H9 (cell line): Measurements from ENCODE around the gene AMBRA1. TPM values are rescaled to one million over a fixed set of nuclear protein-coding genes. Genes with fewer than 3 reads are reported as not detected.

ENCODE experiments used
- DNase-seq: peaks from one replicate; pipeline ENCODE4 v3.0.0-alpha.2; 2017
- H2AFZ ChIP-seq: one replicate; pipeline ENCODE4 v1.6.1; 2013; ENCODE audit warnings: mild to moderate bottlenecking, low read length, control low read depth, moderate library complexity
- H2AK5ac ChIP-seq: 2 replicates; pipeline ENCODE4 v1.6.1; 2013; ENCODE audit warnings: low read length, control low read depth, mixed read lengths; ENCODE audit not compliant: insufficient read length
- H2BK120ac ChIP-seq: one replicate; pipeline ENCODE4 v1.6.1; 2013; ENCODE audit warnings: low read depth, mild to moderate bottlenecking, low read length, control low read depth, inconsistent platforms; ENCODE audit not compliant: poor library complexity, severe bottlenecking
- H2BK12ac ChIP-seq: 2 replicates; pipeline ENCODE4 v1.6.1; 2013; ENCODE audit warnings: low read length, control low read depth, mixed read lengths, low read depth; ENCODE audit not compliant: insufficient read length
- H2BK15ac ChIP-seq: 2 replicates; pipeline ENCODE4 v1.6.1; 2013; ENCODE audit warnings: low read depth, low read length, control low read depth
- H2BK20ac ChIP-seq: one replicate; pipeline ENCODE4 v1.6.1; 2013; ENCODE audit warnings: low read depth, mild to moderate bottlenecking, low read length, control low read depth, inconsistent platforms; ENCODE audit not compliant: poor library complexity, severe bottlenecking
- H2BK5ac ChIP-seq: 2 replicates; pipeline ENCODE4 v1.6.1; 2013; ENCODE audit warnings: low read length, control low read depth, mixed read lengths; ENCODE audit not compliant: insufficient read length
- H3K14ac ChIP-seq: 2 replicates; pipeline ENCODE4 v1.6.1; 2013; ENCODE audit warnings: low read length, control low read depth; ENCODE audit not compliant: insufficient read depth
- H3K18ac ChIP-seq: 2 replicates; pipeline ENCODE4 v1.6.1; 2013; ENCODE audit warnings: low read depth, mild to moderate bottlenecking, mixed read lengths, low read length, control low read depth; ENCODE audit not compliant: insufficient read length
- H3K23ac ChIP-seq: 2 replicates; pipeline ENCODE4 v1.6.1; 2013; ENCODE audit warnings: low read length, control low read depth, mixed read lengths, low read depth; ENCODE audit not compliant: insufficient read length
- H3K23me2 ChIP-seq: 2 replicates; pipeline ENCODE4 v1.6.1; 2013; ENCODE audit warnings: low read depth, mild to moderate bottlenecking, mixed read lengths, low read length, control low read depth; ENCODE audit not compliant: insufficient read length, poor library complexity, severe bottlenecking
- H3K27ac ChIP-seq: 2 replicates; pipeline ENCODE4 v1.5.1; 2013; ENCODE audit warnings: low read length, control low read depth, mixed read lengths, low read depth; ENCODE audit not compliant: insufficient read length
- H3K27me3 ChIP-seq: 2 replicates; pipeline ENCODE4 v1.6.1; 2013; ENCODE audit warnings: low read length, control low read depth, inconsistent platforms; ENCODE audit not compliant: insufficient read depth
- H3K4ac ChIP-seq: 2 replicates; pipeline ENCODE4 v1.6.1; 2013; ENCODE audit warnings: low read depth, mild to moderate bottlenecking, control low read depth, inconsistent platforms, low read length, moderate library complexity
- H3K4me1 ChIP-seq: 2 replicates; pipeline ENCODE4 v1.6.1; 2013; ENCODE audit warnings: low read length, control low read depth, inconsistent platforms; ENCODE audit not compliant: insufficient read depth
- H3K4me2 ChIP-seq: 2 replicates; pipeline ENCODE4 v1.6.1; 2013; ENCODE audit warnings: low read length, control low read depth, mixed read lengths; ENCODE audit not compliant: insufficient read length, insufficient read depth
- H3K56ac ChIP-seq: 2 replicates; pipeline ENCODE4 v1.6.1; 2013; ENCODE audit warnings: low read depth, mild to moderate bottlenecking, mixed read lengths, low read length, control low read depth; ENCODE audit not compliant: insufficient read length
- H3K79me1 ChIP-seq: 2 replicates; pipeline ENCODE4 v1.6.1; 2013; ENCODE audit warnings: low read depth, mild to moderate bottlenecking, moderate library complexity, low read length, control low read depth, inconsistent platforms; ENCODE audit not compliant: insufficient read depth, poor library complexity, severe bottlenecking
- H3K79me2 ChIP-seq: 2 replicates; pipeline ENCODE4 v1.6.1; 2013; ENCODE audit warnings: low read length, control low read depth, inconsistent platforms; ENCODE audit not compliant: insufficient read depth
- H3K9ac ChIP-seq: 2 replicates; pipeline ENCODE4 v1.6.1; 2013; ENCODE audit warnings: low read length, control low read depth, mixed read lengths; ENCODE audit not compliant: insufficient read length; ENCODE audit errors: extremely low read depth
- H3K9me3 ChIP-seq: one replicate; pipeline ENCODE4 v1.6.1; 2013; ENCODE audit warnings: low read depth, low read length, inconsistent platforms; ENCODE audit not compliant: control insufficient read depth
- H3T11ph ChIP-seq: one replicate; pipeline ENCODE4 v1.6.1; 2013; ENCODE audit warnings: mild to moderate bottlenecking, low read length, control low read depth, inconsistent platforms
- H4K20me1 ChIP-seq: one replicate; pipeline ENCODE4 v1.6.1; 2013; ENCODE audit not compliant: control insufficient read depth, insufficient read length, insufficient read depth
- H4K5ac ChIP-seq: 2 replicates; pipeline ENCODE4 v1.6.1; 2013; ENCODE audit warnings: low read depth, mild to moderate bottlenecking, mixed read lengths, low read length, control low read depth; ENCODE audit not compliant: insufficient read length
- H4K8ac ChIP-seq: replicated peaks from 2 replicates; pipeline ENCODE4 v1.6.1; 2013; ENCODE audit warnings: low read length, control low read depth, mixed read lengths, low read depth; ENCODE audit not compliant: insufficient read length
- H4K91ac ChIP-seq: 2 replicates; pipeline ENCODE4 v1.6.1; 2013; ENCODE audit warnings: low read depth, mild to moderate bottlenecking, moderate library complexity, mixed read lengths, low read length, control low read depth; ENCODE audit not compliant: insufficient read length
- H3K27ac Mint-ChIP-seq, 3 experiments: 2 replicates in 2 of 3; 3 replicates in 1 of 3; pipeline ENCODE4 v1.8.0; 2020 to 2021; ENCODE audit warnings: mixed read lengths in 3 of 3, mild to moderate bottlenecking in 1 of 3, moderate library complexity in 1 of 3
- H3K27me3 Mint-ChIP-seq: 2 replicates; pipeline ENCODE4 v1.8.0; 2021; ENCODE audit warnings: low read depth, mild to moderate bottlenecking, moderate library complexity, mixed read lengths
- H3K36me3 Mint-ChIP-seq, 3 experiments: 2 replicates in 2 of 3; 3 replicates in 1 of 3; pipeline ENCODE4 v1.8.0; 2020 to 2021; ENCODE audit warnings: low read depth in 3 of 3, mixed read lengths in 3 of 3; ENCODE audit not compliant: insufficient read depth in 1 of 3
- H3K4me1 Mint-ChIP-seq, 2 experiments: 2 replicates each; pipeline ENCODE4 v1.8.0; 2020; ENCODE audit warnings: mixed read lengths in 2 of 2
- H3K4me3 Mint-ChIP-seq, 2 experiments: 2 replicates in 1 of 2; 3 replicates in 1 of 2; pipeline ENCODE4 v1.8.0; 2020 to 2021; ENCODE audit warnings: mild to moderate bottlenecking in 2 of 2, mixed read lengths in 2 of 2, moderate library complexity in 1 of 2
- H3K9me3 Mint-ChIP-seq, 2 experiments: 2 replicates in 1 of 2; 3 replicates in 1 of 2; pipeline ENCODE4 v1.8.0; 2020; ENCODE audit warnings: mild to moderate bottlenecking in 2 of 2, mixed read lengths in 2 of 2, moderate library complexity in 1 of 2
- WGBS: extraction: QIAGEN DNeasy Blood & Tissue Kit; methylation state at CpG from one replicate; pipeline ENCODE4 v1.1.7; 2013; ENCODE audit warnings: missing lambda C conversion rate, low lambda C conversion rate, mixed read lengths; ENCODE audit not compliant: insufficient read length; ENCODE audit errors: extremely low coverage; 5-methylcytosine and 5-hydroxymethylcytosine counted together
- total RNA-seq: library from RNA; stranded (reverse); gene quantifications from 2 replicates; pipeline ENCODE4 v1.2.1, GENCODE V29; 2021
- TF ChIP-seq, protein P1 (sequence below): fragments of 200-600 bp; sonication (generic); conservative IDR thresholded peaks from 3 replicates; pipeline ENCODE4 v1.8.0; 2021; ENCODE audit warnings: antibody characterized with exemption, mild to moderate bottlenecking

The AMBRA1 gene
- total RNA-seq, 1 experiment from 2014 or later = 37.5 TPM

DNA sequence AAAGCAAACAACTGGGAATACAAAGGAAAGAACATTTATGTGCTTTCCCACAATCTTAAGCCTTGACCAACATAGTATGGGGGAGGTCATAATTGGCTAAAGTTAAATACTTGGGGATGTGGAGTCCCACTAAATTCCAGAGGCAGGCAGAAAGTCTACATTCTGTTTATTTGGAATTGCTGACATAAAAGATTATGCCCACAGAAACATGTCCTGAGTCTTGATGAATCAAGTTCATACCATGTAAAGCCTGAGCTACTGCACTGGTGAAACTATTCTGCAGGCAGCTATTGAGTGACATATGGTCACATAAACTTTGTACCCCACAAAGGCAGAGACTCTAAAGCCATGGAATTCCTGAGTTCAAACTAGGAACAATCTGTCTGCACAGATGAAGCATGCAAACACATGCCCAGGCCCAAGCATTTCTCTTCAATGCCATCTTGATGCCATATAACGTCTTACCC lies 132.3 kb downstream of the AMBRA1 start:
- Mint-ChIP-seq H3K27ac (no peak overlapping the region), H3K4me3 (no peak overlapping the region), H3K27me3 (no peaks in the 10 kb centered on the region), H3K4me1 (peaks cover 49 to 60% of the 10 kb centered on the region in 2 experiments), H3K36me3 (no peaks in the 10 kb centered on the region; a peak in 1 of 7 replicates), H3K9me3 (no peaks in the 10 kb centered on the region)
- Histone ChIP-seq H3K79me1 (no peaks in the 10 kb centered on the region), H3K14ac (no peak overlapping the region), H2AFZ (no peak overlapping the region), H4K20me1 (no peaks in the 10 kb centered on the region), H3K27me3 (no peaks in the 10 kb centered on the region), H2BK5ac (peak overlapping the region; percentile 26), H2BK120ac (no peak overlapping the region), H2BK12ac (no peak overlapping the region), H3T11ph (no peak overlapping the region), H3K9me3 (no peaks in the 10 kb centered on the region), H2BK20ac (no peak overlapping the region), H2BK15ac (no peak overlapping the region), H4K8ac (no peak overlapping the region), H3K27ac (no peak overlapping the region), H3K56ac (no peak overlapping the region), H3K4me1 (peaks cover 5% of the 10 kb centered on the region; the same call in 1 of the 2 replicates), H3K4me2 (no peak overlapping the region), H3K23me2 (no peaks in the 10 kb centered on the region), H4K91ac (no peak overlapping the region), H3K18ac (no peak overlapping the region), H3K79me2 (no peaks in the 10 kb centered on the region), H3K9ac (no peak overlapping the region), H3K4ac (no peak overlapping the region), H4K5ac (no peak overlapping the region), H2AK5ac (no peak overlapping the region), H3K23ac (no peak overlapping the region)
- WGBS = no CpG with 5 or more reads among the region's 1 CpG
- DNase-seq = no peak
- TF ChIP-seq, protein P1, sequence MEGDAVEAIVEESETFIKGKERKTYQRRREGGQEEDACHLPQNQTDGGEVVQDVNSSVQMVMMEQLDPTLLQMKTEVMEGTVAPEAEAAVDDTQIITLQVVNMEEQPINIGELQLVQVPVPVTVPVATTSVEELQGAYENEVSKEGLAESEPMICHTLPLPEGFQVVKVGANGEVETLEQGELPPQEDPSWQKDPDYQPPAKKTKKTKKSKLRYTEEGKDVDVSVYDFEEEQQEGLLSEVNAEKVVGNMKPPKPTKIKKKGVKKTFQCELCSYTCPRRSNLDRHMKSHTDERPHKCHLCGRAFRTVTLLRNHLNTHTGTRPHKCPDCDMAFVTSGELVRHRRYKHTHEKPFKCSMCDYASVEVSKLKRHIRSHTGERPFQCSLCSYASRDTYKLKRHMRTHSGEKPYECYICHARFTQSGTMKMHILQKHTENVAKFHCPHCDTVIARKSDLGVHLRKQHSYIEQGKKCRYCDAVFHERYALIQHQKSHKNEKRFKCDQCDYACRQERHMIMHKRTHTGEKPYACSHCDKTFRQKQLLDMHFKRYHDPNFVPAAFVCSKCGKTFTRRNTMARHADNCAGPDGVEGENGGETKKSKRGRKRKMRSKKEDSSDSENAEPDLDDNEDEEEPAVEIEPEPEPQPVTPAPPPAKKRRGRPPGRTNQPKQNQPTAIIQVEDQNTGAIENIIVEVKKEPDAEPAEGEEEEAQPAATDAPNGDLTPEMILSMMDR = no peak
